GM23248 (cell line): ENCODE data around the gene INPP5J. TPM values are rescaled to one million over a fixed set of nuclear protein-coding genes. Genes with fewer than 3 reads are reported as not detected.
"Not testable (repeated sequence)": the region's sequence is repeated elsewhere in the genome, so short reads cannot be mapped to it uniquely, and the experiment has no call there.

Source experiments
- DNase-seq: peaks from one replicate; pipeline ENCODE4 v3.0.0-alpha.2; 2015
- H2AFZ ChIP-seq: fragments of 200-600 bp; sonication (generic); 2 replicates; pipeline ENCODE4 v1.6.1; 2016; ENCODE audit warnings: antibody characterized with exemption
- H3F3A ChIP-seq: fragments of 200-600 bp; sonication (generic); 2 replicates; pipeline ENCODE4 v1.6.1; 2016; ENCODE audit warnings: mild to moderate bottlenecking, antibody characterized with exemption, mixed run types; ENCODE audit not compliant: insufficient read depth
- H3K27ac ChIP-seq: fragments of 200-600 bp; sonication (generic); 2 replicates; pipeline ENCODE4 v1.5.1; 2016; ENCODE audit warnings: mild to moderate bottlenecking
- H3K27me3 ChIP-seq: fragments of 200-600 bp; sonication (generic); replicated peaks from 2 replicates; pipeline ENCODE4 v1.6.1; 2016; ENCODE audit warnings: mild to moderate bottlenecking; ENCODE audit not compliant: insufficient read depth
- H3K36me3 ChIP-seq: fragments of 200-600 bp; sonication (generic); 2 replicates; pipeline ENCODE4 v1.6.1; 2016; ENCODE audit warnings: low read depth, mild to moderate bottlenecking
- H3K4me1 ChIP-seq: fragments of 200-600 bp; sonication (generic); 2 replicates; pipeline ENCODE4 v1.6.1; 2016; ENCODE audit warnings: mild to moderate bottlenecking; ENCODE audit not compliant: insufficient read depth
- H3K4me2 ChIP-seq: fragments of 200-600 bp; sonication (generic); one replicate; pipeline ENCODE4 v1.6.1; 2016; ENCODE audit warnings: mild to moderate bottlenecking; ENCODE audit not compliant: unreplicated experiment
- H3K4me3 ChIP-seq: fragments of 200-600 bp; sonication (generic); 2 replicates; pipeline ENCODE4 v1.5.1; 2016; ENCODE audit warnings: mild to moderate bottlenecking
- H3K79me2 ChIP-seq: fragments of 200-600 bp; sonication (generic); 2 replicates; pipeline ENCODE4 v1.6.1; 2016; ENCODE audit warnings: mild to moderate bottlenecking; ENCODE audit not compliant: insufficient read depth
- H3K9ac ChIP-seq: fragments of 200-600 bp; sonication (generic); 2 replicates; pipeline ENCODE4 v1.6.1; 2016; ENCODE audit warnings: mild to moderate bottlenecking
- H3K9me2 ChIP-seq: fragments of 200-600 bp; sonication (generic); 2 replicates; pipeline ENCODE4 v1.6.1; 2016; ENCODE audit warnings: mixed run types, mild to moderate bottlenecking, moderate library complexity; ENCODE audit not compliant: insufficient read depth
- H3K9me3 ChIP-seq: fragments of 200-600 bp; sonication (generic); one replicate; pipeline ENCODE4 v1.6.1; 2017; ENCODE audit warnings: low read depth
- H4K20me1 ChIP-seq: fragments of 200-600 bp; sonication (generic); 2 replicates; pipeline ENCODE4 v1.6.0; 2016; ENCODE audit not compliant: insufficient read depth
- EZH2 ChIP-seq: fragments of 200-600 bp; sonication (generic); IDR thresholded peaks from 2 replicates; pipeline ENCODE4 v1.6.1; 2018; ENCODE audit warnings: antibody characterized with exemption, mild to moderate bottlenecking; ENCODE audit not compliant: insufficient read depth, poor library complexity, severe bottlenecking
- EZH2phosphoT487 ChIP-seq: fragments of 200-600 bp; sonication (generic); IDR thresholded peaks from 2 replicates; pipeline ENCODE4 v1.6.1; 2018; ENCODE audit warnings: antibody characterized with exemption, moderate library complexity, mild to moderate bottlenecking, low read depth; ENCODE audit not compliant: insufficient read depth
- WGBS, 2 experiments: methylation state at CpG; one replicate each; pipeline ENCODE4 v1.1.6; 2015 to 2017; ENCODE audit warnings: low lambda C conversion rate in 2 of 2, low coverage in 1 of 2; ENCODE audit errors: missing lambda C conversion rate in 2 of 2; 5-methylcytosine and 5-hydroxymethylcytosine counted together
- in situ Hi-C: fragments of 300-500 bp; cut with MboI; formaldehyde crosslinking; loops from 2 replicates; pipeline ENCODE4 v1.15.0; 2020
- polyA plus RNA-seq: library from polyadenylated mRNA; unstranded; fragments of >200 nt; fragmentation: Nextera tagmentation; extraction: Ambion mirVana; gene quantifications from 2 replicates; pipeline ENCODE4 v1.2.1, GENCODE V29; 2016
- total RNA-seq: library from RNA; depleted of rRNA; stranded (reverse); fragments of >200 nt; shearing (Covaris generic); gene quantifications from 2 replicates; pipeline ENCODE4 v1.2.3, GENCODE V29; 2014

The INPP5J gene
- total and polyA plus RNA-seq, 2 experiments from 2014 or later: 0.26 TPM; not detected in 1

GRCh38 chr22:31160328-31160978 is 37.7 kb downstream of the INPP5J start:
- Histone ChIP-seq H3K9me2 (no peaks in the 10 kb centered on the region), H2AFZ (peak overlapping the region; percentile 95), H3K4me2 (peak overlapping the region; percentile 99), H3K27ac (peak overlapping the region; percentile 71), H3F3A (peaks cover 22% of the 10 kb centered on the region), H4K20me1 (no peaks in the 10 kb centered on the region), H3K79me2 (peaks cover 54% of the 10 kb centered on the region), H3K4me3 (peak overlapping the region; percentile 87), H3K36me3 (peaks cover 11% of the 10 kb centered on the region; the same call in 1 of the 2 replicates), H3K9me3 (no peaks in the 10 kb centered on the region), H3K4me1 (peaks cover 19% of the 10 kb centered on the region), H3K27me3 (no peaks in the 10 kb centered on the region), H3K9ac (peak overlapping the region; percentile 88)
- peak; percentile 69 for DNase-seq
- WGBS, 2 experiments: 1% methylated on average over 26 to 32 of the region's 32 CpGs
- TF ChIP-seq EZH2phosphoT487 (no peak), EZH2 (no peak)
- in situ Hi-C loops: no loop called here

DNA sequence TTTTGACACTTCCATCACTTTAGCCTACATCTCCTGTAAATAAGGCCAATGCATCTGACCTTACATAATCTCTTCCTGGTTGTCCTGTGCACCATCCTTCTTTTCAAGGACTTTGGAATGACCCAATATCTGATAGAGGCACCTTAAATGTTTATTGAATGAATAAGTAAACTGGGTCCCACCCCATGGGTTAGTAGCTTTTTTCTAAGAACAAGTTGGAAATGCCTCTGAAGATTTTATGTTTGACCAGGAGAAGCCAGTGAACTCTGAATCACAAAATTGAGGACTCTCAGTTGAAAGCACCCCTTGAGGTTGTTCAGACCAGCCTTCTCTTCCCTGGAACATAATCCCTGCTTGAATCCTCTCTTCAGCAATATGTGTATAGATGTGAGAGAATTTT is 38.6 kb downstream of the INPP5J start:
- in situ Hi-C loops: no loop called here
- Histone ChIP-seq H3K4me2 (peak overlapping the region; percentile 99), H3K27me3 (no peaks in the 10 kb centered on the region), H4K20me1 (no peaks in the 10 kb centered on the region), H3K9me3 (no peaks in the 10 kb centered on the region), H3K9ac (peak overlapping the region; percentile 88), H3K79me2 (peaks cover 63% of the 10 kb centered on the region), H3K36me3 (peaks cover 11% of the 10 kb centered on the region; the same call in 1 of the 2 replicates), H3K9me2 (no peaks in the 10 kb centered on the region), H2AFZ (no peak overlapping the region), H3K27ac (peak overlapping the region; percentile 71; the same call in 1 of the 2 replicates), H3K4me1 (peaks cover 14% of the 10 kb centered on the region), H3F3A (peaks cover 21% of the 10 kb centered on the region), H3K4me3 (peak overlapping the region; percentile 87)
- DNase-seq: peak; percentile 17
- TF ChIP-seq EZH2phosphoT487 (no peak), EZH2 (no peak)

GRCh38 chr22:31162015-31162765 is 39.4 kb downstream of the INPP5J start:
- no peaks in the 10 kb centered on the region for H4K20me1 ChIP-seq
- DNase-seq: peak; percentile 55
- H3K27ac ChIP-seq: no peak overlapping the region
- H3K27me3 ChIP-seq: no peaks in the 10 kb centered on the region
- H3K9me2 ChIP-seq: no peaks in the 10 kb centered on the region
- H3K4me3 ChIP-seq: peak overlapping the region; percentile 87
- 63 to 64% methylated on average over 5 of the region's 5 CpGs for WGBS, 2 experiments
- H3K9ac ChIP-seq: no peak overlapping the region; the same call in 1 of the 2 replicates
- TF ChIP-seq EZH2: no peak
- TF ChIP-seq EZH2phosphoT487: no peak
- H3K36me3 ChIP-seq: peaks cover 11% of the 10 kb centered on the region; the same call in 1 of the 2 replicates
- in situ Hi-C loops: no loop called here
- H3K79me2 ChIP-seq: peaks cover 71% of the 10 kb centered on the region
- H3K4me1 ChIP-seq: peaks cover 14% of the 10 kb centered on the region
- peak overlapping the region; percentile 99 for H3K4me2 ChIP-seq
- peaks cover 21% of the 10 kb centered on the region for H3F3A ChIP-seq
- no peak overlapping the region for H2AFZ ChIP-seq
- H3K9me3 ChIP-seq: no peaks in the 10 kb centered on the region

DNA sequence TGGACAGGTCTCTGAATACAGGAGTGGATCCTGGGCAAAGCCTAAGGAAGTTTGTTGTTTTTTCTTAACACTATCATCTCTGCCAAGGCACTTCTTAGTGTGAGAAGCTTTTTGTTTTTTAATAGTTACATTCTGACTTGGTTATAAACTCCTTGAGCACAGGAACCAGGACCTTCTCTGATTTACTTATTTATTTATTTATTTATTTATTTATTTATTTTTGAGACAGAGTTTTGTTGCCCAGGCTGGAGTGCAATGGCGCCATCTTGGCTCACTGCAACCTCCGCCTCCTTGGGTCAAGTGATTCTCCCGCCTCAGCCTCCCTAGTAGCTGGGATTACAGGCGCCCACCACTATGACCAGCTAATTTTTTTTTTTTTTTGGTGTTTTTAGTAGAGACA is 48.2 kb downstream of the INPP5J start:
- 96 to 98% methylated on average over 4 of the region's 4 CpGs for WGBS, 2 experiments
- Histone ChIP-seq H3K9me2 (no peaks in the 10 kb centered on the region), H3K79me2 (peaks cover 88% of the 10 kb centered on the region), H4K20me1 (no peaks in the 10 kb centered on the region), H2AFZ (no peak overlapping the region), H3K4me1 (peaks cover 46% of the 10 kb centered on the region), H3K9me3 (no peaks in the 10 kb centered on the region), H3K4me3 (no peak overlapping the region), H3K27ac (no peak overlapping the region), H3F3A (peaks cover 39% of the 10 kb centered on the region), H3K4me2 (no peak overlapping the region), H3K27me3 (no peaks in the 10 kb centered on the region), H3K9ac (no peak overlapping the region), H3K36me3 (peaks cover 7% of the 10 kb centered on the region; the same call in 1 of the 2 replicates)
- in situ Hi-C loops: no loop called here
- no peak for TF ChIP-seq EZH2
- TF ChIP-seq EZH2phosphoT487: no peak
- no peak for DNase-seq

GRCh38 chr22:31171734-31172133 is 49.0 kb downstream of the INPP5J start:
- H3K4me3 ChIP-seq, H3K9me3 ChIP-seq, H3K9me2 ChIP-seq, DNase-seq, H2AFZ ChIP-seq, H3K36me3 ChIP-seq, H4K20me1 ChIP-seq, H3K4me2 ChIP-seq, H3K9ac ChIP-seq, H3K27me3 ChIP-seq, in situ Hi-C loops: not testable (repeated sequence)
- Histone ChIP-seq H3F3A (peaks cover 41% of the 10 kb centered on the region), H3K27ac (peak overlapping the region; percentile 82), H3K79me2 (peaks cover 88% of the 10 kb centered on the region), H3K4me1 (peaks cover 52% of the 10 kb centered on the region)
- 93 to 96% methylated on average over 9 of the region's 9 CpGs for WGBS, 2 experiments
